Measurements from ENCODE around the gene CEP128. TPM values are rescaled to one million over a fixed set of nuclear protein-coding genes. Genes with fewer than 3 reads are reported as not detected.
A peak's percentile ranks its signal among the peaks of the same experiment; 100 is the strongest.

The CEP128 gene
- total RNA-seq, 1 donor: 5.4 TPM

- Histone ChIP-seq H3K27ac (ENCODE audit: low read depth, low read length) (no peak overlapping the region), H3K79me2 (ENCODE audit: insufficient read depth, low read length) (no peaks in the 10 kb centered on the region)
- TF ChIP-seq CTCF (IDR thresholded peaks at IDR 0.05; ENCODE audit: extremely low read depth, low read depth, low read length): no peak
Observed at GRCh38 chr14:80564051-80564450, 377.5 kb downstream of the CEP128 start.

GRCh38 chr14:80560800-80561657 lies 380.5 kb downstream of the CEP128 start:
- Histone ChIP-seq H3K4me1 (ENCODE audit: insufficient read depth, low read length) (no peaks in the 10 kb centered on the region), H3K9me3 (ENCODE audit: low read depth, low read length) (no peaks in the 10 kb centered on the region), H3K27ac (ENCODE audit: low read depth, low read length) (no peak overlapping the region), H3K4me3 (ENCODE audit: insufficient read depth, low read length) (no peak overlapping the region), H3K27me3 (ENCODE audit: insufficient read depth, low read length) (no peaks in the 10 kb centered on the region), H2AFZ (ENCODE audit: low read length) (no peak overlapping the region), H4K20me1 (ENCODE audit: insufficient read depth, low read length) (no peaks in the 10 kb centered on the region), H3K4me2 (ENCODE audit: insufficient read depth, low read length) (no peak overlapping the region), H3K79me2 (ENCODE audit: insufficient read depth, low read length) (no peaks in the 10 kb centered on the region), H3K36me3 (ENCODE audit: insufficient read depth, low read length) (no peaks in the 10 kb centered on the region)
- peak; percentile 15 for DNase-seq (ENCODE audit: insufficient read length, low spot score, missing footprints)
- TF ChIP-seq CTCF (IDR thresholded peaks at IDR 0.05; ENCODE audit: extremely low read depth, low read depth, low read length): no peak

More at GRCh38 chr14:80564051-80564450, 377.5 kb downstream of the CEP128 start:
- Histone ChIP-seq H3K9me3 (ENCODE audit: low read depth, low read length) (no peaks in the 10 kb centered on the region), H2AFZ (ENCODE audit: low read length) (no peak overlapping the region), H3K4me1 (ENCODE audit: insufficient read depth, low read length) (no peaks in the 10 kb centered on the region), H3K4me3 (ENCODE audit: insufficient read depth, low read length) (no peak overlapping the region), H4K20me1 (ENCODE audit: insufficient read depth, low read length) (no peaks in the 10 kb centered on the region), H3K27me3 (ENCODE audit: insufficient read depth, low read length) (no peaks in the 10 kb centered on the region), H3K36me3 (ENCODE audit: insufficient read depth, low read length) (no peaks in the 10 kb centered on the region), H3K4me2 (ENCODE audit: insufficient read depth, low read length) (no peak overlapping the region)
- DNase-seq (ENCODE audit: insufficient read length, low spot score, missing footprints): no peak

DNA sequence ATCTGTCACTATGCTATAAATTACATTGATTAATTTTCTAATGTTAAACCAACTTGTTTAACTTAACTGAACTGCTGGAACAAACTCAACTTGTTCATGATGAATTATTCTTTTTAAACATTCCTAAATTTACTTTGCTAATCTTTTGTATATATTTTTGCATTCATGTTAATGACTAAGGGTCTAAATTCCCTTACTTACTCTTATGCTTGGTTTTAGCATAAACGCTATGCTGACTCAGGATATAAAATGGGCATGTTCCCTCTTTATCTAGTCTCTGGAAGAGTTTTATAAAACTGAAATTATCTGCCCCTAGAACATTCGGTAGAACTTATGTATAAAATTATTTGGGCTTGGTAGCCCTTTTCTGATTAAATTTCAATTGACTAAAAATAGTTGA lies 387.4 kb downstream of the CEP128 start:
- Histone ChIP-seq H3K27me3 (ENCODE audit: insufficient read depth, low read length) (no peaks in the 10 kb centered on the region), H4K20me1 (ENCODE audit: insufficient read depth, low read length) (no peaks in the 10 kb centered on the region), H3K4me1 (ENCODE audit: insufficient read depth, low read length) (no peaks in the 10 kb centered on the region), H2AFZ (ENCODE audit: low read length) (no peak overlapping the region), H3K27ac (ENCODE audit: low read depth, low read length) (no peak overlapping the region), H3K36me3 (ENCODE audit: insufficient read depth, low read length) (no peaks in the 10 kb centered on the region), H3K4me3 (ENCODE audit: insufficient read depth, low read length) (no peak overlapping the region), H3K79me2 (ENCODE audit: insufficient read depth, low read length) (no peaks in the 10 kb centered on the region), H3K4me2 (ENCODE audit: insufficient read depth, low read length) (no peak overlapping the region), H3K9me3 (ENCODE audit: low read depth, low read length) (no peaks in the 10 kb centered on the region)
- DNase-seq (ENCODE audit: insufficient read length, low spot score, missing footprints): no peak
- TF ChIP-seq CTCF (IDR thresholded peaks at IDR 0.05; ENCODE audit: extremely low read depth, low read depth, low read length): no peak

GRCh38 chr14:80549141-80549540 lies 392.4 kb downstream of the CEP128 start:
- no peak overlapping the region for H3K27ac ChIP-seq (ENCODE audit: low read depth, low read length)
- TF ChIP-seq CTCF (IDR thresholded peaks at IDR 0.05; ENCODE audit: extremely low read depth, low read depth, low read length): no peak
- no peaks in the 10 kb centered on the region for H3K4me1 ChIP-seq (ENCODE audit: insufficient read depth, low read length)
- no peaks in the 10 kb centered on the region for H3K27me3 ChIP-seq (ENCODE audit: insufficient read depth, low read length)
- H2AFZ ChIP-seq (ENCODE audit: low read length): peak overlapping the region; percentile 88
- no peaks in the 10 kb centered on the region for H3K79me2 ChIP-seq (ENCODE audit: insufficient read depth, low read length)
- no peaks in the 10 kb centered on the region for H4K20me1 ChIP-seq (ENCODE audit: insufficient read depth, low read length)
- peak overlapping the region; percentile 50 for H3K4me3 ChIP-seq (ENCODE audit: insufficient read depth, low read length)
- no peaks in the 10 kb centered on the region for H3K9me3 ChIP-seq (ENCODE audit: low read depth, low read length)
- H3K36me3 ChIP-seq (ENCODE audit: insufficient read depth, low read length): no peaks in the 10 kb centered on the region
- no peak for DNase-seq (ENCODE audit: insufficient read length, low spot score, missing footprints)
- peak overlapping the region; percentile 60 for H3K4me2 ChIP-seq (ENCODE audit: insufficient read depth, low read length)
